ENCODE data around the gene GDPGP1. TPM values are rescaled to one million over a fixed set of nuclear protein-coding genes. Genes with fewer than 3 reads are reported as not detected.

GDPGP1 gene
- total and polyA plus RNA-seq, 9 of the 15 experiments (the other 6 are each of a cell fraction or from before 2014, with no cell fraction given) = 0.78 to 6.1 (median 2.8) TPM

- TF ChIP-seq CREB3L1 (IDR thresholded peaks at IDR 0.05; ENCODE audit: borderline replicate concordance, low read depth) (no peak), CREB1 (IDR thresholded peaks at IDR 0.05) (no peak), CREB1 (CRISPR knock-in tag; IDR thresholded peaks at IDR 0.05) (0 out of 2 replicates have a peak, but pooled peaks have one; percentile 22), ZFX (CRISPR knock-in tag; IDR thresholded peaks at IDR 0.05) (peak; percentile 47; the same call in 1 of the 2 replicates), KLF1 (tag; IDR thresholded peaks at IDR 0.05) (no peak), ZNF592 (IDR thresholded peaks at IDR 0.05) (no peak), USF2 (CRISPR knock-in tag; IDR thresholded peaks at IDR 0.05) (peak; percentile 43), ZNF583 (CRISPR knock-in tag; IDR thresholded peaks at IDR 0.05) (no peak), ZNF395 (CRISPR knock-in tag; IDR thresholded peaks at IDR 0.05) (no peak), RBM14 (IDR thresholded peaks at IDR 0.05; ENCODE audit: borderline replicate concordance, insufficient read depth, low read depth, low read length) (no peak), L3MBTL2 (IDR thresholded peaks at IDR 0.05) (no peak), MNT (conservative IDR thresholded peaks at IDR 0.05) (0 out of 4 replicates have a peak, but pooled peaks of 1 of the 2 experiments have one; percentile 17), NR2C2 (CRISPR knock-in tag; IDR thresholded peaks at IDR 0.05) (0 out of 2 replicates have a peak, but pooled peaks have one; percentile 28), NR2C2 (tag; IDR thresholded peaks at IDR 0.05) (no peak), KDM1A (IDR thresholded peaks at IDR 0.05) (no peak), MXI1 (IDR thresholded peaks at IDR 0.05; ENCODE audit: low read depth, low read length) (no peak), KAT7 (CRISPR knock-in tag; IDR thresholded peaks at IDR 0.05; ENCODE audit: borderline replicate concordance) (peak; percentile 52; the same call in 1 of the 2 replicates), MCM7 (IDR thresholded peaks at IDR 0.05) (no peak)
Measured at GRCh38 chr15:90200534-90201129, 33.4 kb upstream of the GDPGP1 start (continued).

Data from K562 (cell line).